Fibroblast of villous mesenchyme (primary cell): ENCODE data around the gene KCTD17. TPM values are rescaled to one million over a fixed set of nuclear protein-coding genes. Genes with fewer than 3 reads are reported as not detected.

Source experiments
- DNase-seq: peaks from one replicate; pipeline ENCODE4 v3.0.0-alpha.2; 2010; ENCODE audit warnings: low read depth
- H3K4me3 ChIP-seq: 2 replicates; pipeline ENCODE4 v1.5.1; 2011; ENCODE audit warnings: low read depth, mild to moderate bottlenecking, low read length
- CTCF ChIP-seq: IDR thresholded peaks from 2 replicates; pipeline ENCODE4 v1.5.1; 2012; ENCODE audit warnings: low read depth, mild to moderate bottlenecking, low read length; ENCODE audit not compliant: insufficient read depth
- total RNA-seq: library from RNA; depleted of rRNA; stranded (reverse); fragments of >200 nt; gene quantifications from 2 replicates; pipeline ENCODE4 v1.2.3, GENCODE V29; 2012

The KCTD17 gene
- total RNA-seq, 1 donor: 28.9 TPM

- DNase-seq: no peak
- TF ChIP-seq CTCF: no peak
- no peak overlapping the region for H3K4me3 ChIP-seq
These were observed 2.3 kb upstream of the KCTD17 start for GRCh38 chr22:37049224-37049623.

- TF ChIP-seq CTCF: no peak
- no peak for DNase-seq
- no peak overlapping the region for H3K4me3 ChIP-seq
These were observed 629 bp upstream of the KCTD17 start for GRCh38 chr22:37050913-37051312.

- no peak for DNase-seq
- H3K4me3 ChIP-seq: peak overlapping the region; percentile 66
These were observed 1.1 kb downstream of the KCTD17 start for GRCh38 chr22:37052386-37053309.

GRCh38 chr22:37053310-37054055 lies 1.9 kb downstream of the KCTD17 start:
- DNase-seq: no peak
- TF ChIP-seq CTCF: no peak

More at GRCh38 chr22:37052386-37053309, 1.1 kb downstream of the KCTD17 start:
- no peak for TF ChIP-seq CTCF

GRCh38 chr22:37054056-37054395 lies 2.5 kb downstream of the KCTD17 start:
- no peak for TF ChIP-seq CTCF
- no peak overlapping the region for H3K4me3 ChIP-seq
- no peak for DNase-seq

More at GRCh38 chr22:37053310-37054055, 1.9 kb downstream of the KCTD17 start:
- H3K4me3 ChIP-seq: no peak overlapping the region

- no peak for TF ChIP-seq CTCF
- no peak overlapping the region for H3K4me3 ChIP-seq
- no peak for DNase-seq
These were observed 3.2 kb downstream of the KCTD17 start for GRCh38 chr22:37054600-37055365.
